Heart left ventricle (tissue), 13 donors: ENCODE data around the gene FUBP3.

Experiments used
- CTCF ChIP-seq, 12 donors: fragments of 200-600 bp; sonication (generic) in 4 of 12; IDR thresholded peaks; one replicate each; pipeline versions ENCODE4 v1.5.0 to v1.8.0; 2018 to 2022; ENCODE audit warnings: antibody characterized with exemption in 12 of 12, mild to moderate bottlenecking in 5 of 12
- POLR2A ChIP-seq, 2 donors: fragments of 450-650 bp; IDR thresholded peaks; one replicate each; pipeline ENCODE4 v1.6.1; 2017; ENCODE audit warnings: antibody characterized with exemption in 2 of 2, mild to moderate bottlenecking in 2 of 2, moderate library complexity in 2 of 2
- donor health status: ischemic (EF 13 %, LVEDD 7.1; RV severe dilation, severe dysfunction).
- donor health status: DM: no; HTN: yes; CAD: no.
- donor health status: DM: no; HTN: no; CAD: no.
- donor health status: ischemic (EF 25% LVEDD 6.9; RV normal size, moderate dysfunction).
- donor health status: ischemic (EF 25% LVEDD 5.7; RV mildly dilated, moderate dysfunction).
- donor health status: ischemic (EF 35%, LVEDD 5.7; RV mildly dilated, moderate dysfunction).
- donor health status: nonischemic (EF 11% LVEDD 7.7; RV severe dilation, severe dysfunction).
- donor health status: DM: yes; HTN: yes; CAD: no.
- donor health status: PGD.
- donor health status: ischemic (EF 29% LVEDD 5.4; RV normal size, mild dysfunction).
- donor health status: nonischemic (EF 23%, LVEDD 6.1; RV moderate dilation, normal function).

DNA sequence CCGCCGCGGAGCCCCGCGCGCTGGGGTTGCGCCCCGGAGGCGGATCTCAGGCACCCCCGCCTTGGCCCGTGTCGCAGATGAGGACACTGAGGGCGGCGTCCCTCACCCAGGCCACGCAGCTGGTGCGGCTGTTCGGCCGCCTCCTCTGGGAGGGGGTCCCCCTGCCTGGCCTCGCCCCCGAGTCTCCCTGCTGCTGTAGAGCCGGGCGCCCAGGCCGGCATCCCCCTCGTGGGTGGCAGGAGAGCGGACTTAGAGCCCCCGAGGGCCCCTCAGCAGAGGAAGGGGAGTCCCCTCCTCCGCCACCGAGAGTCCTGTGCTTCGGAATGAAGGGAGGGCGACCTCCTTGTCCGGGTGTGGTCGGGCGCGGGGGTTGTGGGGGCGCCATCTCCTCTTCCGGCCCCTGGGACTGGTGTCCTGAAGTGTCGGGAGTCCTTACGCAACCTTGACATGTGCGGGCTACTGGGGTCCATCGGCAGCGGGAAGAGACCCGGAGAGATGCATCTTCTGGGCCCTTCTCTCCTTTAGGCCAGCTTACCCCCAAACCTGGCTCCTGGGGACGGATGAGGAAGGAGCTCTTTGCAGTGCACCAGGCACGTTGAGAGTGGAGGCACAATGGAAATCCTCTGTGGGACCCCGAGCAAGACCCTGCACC is 102.5 kb downstream of the FUBP3 start:
- no peak for TF ChIP-seq CTCF (IDR thresholded peaks at IDR 0.05)
- no peak for TF ChIP-seq POLR2A (IDR thresholded peaks at IDR 0.05)
